Measurements from ENCODE around the gene RPL41.
"Not testable (repeated sequence)": the region's sequence is repeated elsewhere in the genome, so short reads cannot be mapped to it uniquely, and the experiment has no call there.

Gene RPL41

GRCh38 chr12:56116267-56117081 is at the start of gene RPL41:
Gene RPL41, plus strand, starts transcription at chr12:56116633.
- Mint-ChIP-seq H3K4me1 (ENCODE audit: low read depth) (peaks cover 28% of the 10 kb centered on the region), H3K27ac (peak within 1 kb of the TSS; percentile 100), H3K36me3 (ENCODE audit: low read depth) (peaks cover 51% of the 10 kb centered on the region), H3K27me3 (ENCODE audit: low read depth) (no peaks in the 10 kb centered on the region), H3K4me3 (peak within 1 kb of the TSS; percentile 99), H3K9me3 (no peaks in the 10 kb centered on the region)
- DNase-seq (ENCODE audit: low spot score): peak; percentile 92

- Mint-ChIP-seq H3K27ac (no peak overlapping the region), H3K36me3 (ENCODE audit: low read depth) (no peaks in the 10 kb centered on the region), H3K9me3 (no peaks in the 10 kb centered on the region), H3K27me3 (ENCODE audit: low read depth) (peaks cover 3% of the 10 kb centered on the region), H3K4me1 (ENCODE audit: low read depth) (peaks cover 4% of the 10 kb centered on the region), H3K4me3 (no peak overlapping the region)
- no peak for DNase-seq (ENCODE audit: low spot score)
These were observed 44.8 kb upstream of the RPL41 start for GRCh38 chr12:56071648-56072047.

GRCh38 chr12:56074396-56074795 is 42.0 kb upstream of the RPL41 start:
- H3K4me3 Mint-ChIP-seq: no peak overlapping the region
- H3K36me3 Mint-ChIP-seq (ENCODE audit: low read depth): no peaks in the 10 kb centered on the region
- no peak overlapping the region for H3K27ac Mint-ChIP-seq
- H3K27me3 Mint-ChIP-seq (ENCODE audit: low read depth): peaks cover 10% of the 10 kb centered on the region
- no peaks in the 10 kb centered on the region for H3K9me3 Mint-ChIP-seq
- peaks cover 7% of the 10 kb centered on the region for H3K4me1 Mint-ChIP-seq (ENCODE audit: low read depth)
- no peak for DNase-seq (ENCODE audit: low spot score)

DNA sequence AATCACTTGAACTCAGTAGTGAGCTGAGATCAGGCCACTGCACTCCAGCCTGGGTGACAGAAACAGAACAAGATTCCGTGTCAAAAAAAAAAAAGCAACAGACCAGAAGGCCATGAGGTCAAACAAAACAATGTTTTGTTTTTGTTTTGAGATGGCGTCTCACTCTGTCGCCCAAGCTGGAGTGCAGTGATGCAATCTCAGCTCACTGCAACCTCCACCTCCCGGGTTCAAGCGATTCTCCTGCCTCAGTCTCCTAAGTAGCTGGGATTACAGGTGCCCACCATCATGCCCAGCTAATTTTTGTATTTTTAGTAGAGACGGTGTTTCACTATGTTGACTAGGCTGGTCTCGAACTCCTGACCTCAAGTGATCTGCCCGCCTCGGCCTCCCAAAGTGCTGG is 38.5 kb upstream of the RPL41 start:
- not testable (repeated sequence) for DNase-seq (ENCODE audit: low spot score)

GRCh38 chr12:56078427-56078826 is 38.0 kb upstream of the RPL41 start:
- Mint-ChIP-seq H3K27ac (no peak overlapping the region), H3K4me3 (peak overlapping the region; percentile 80), H3K36me3 (ENCODE audit: low read depth) (no peaks in the 10 kb centered on the region), H3K9me3 (no peaks in the 10 kb centered on the region), H3K27me3 (ENCODE audit: low read depth) (peaks cover 35% of the 10 kb centered on the region), H3K4me1 (ENCODE audit: low read depth) (peaks cover 9% of the 10 kb centered on the region)
- no peak for DNase-seq (ENCODE audit: low spot score)

More for the DNA sequence above, 38.5 kb upstream of the RPL41 start:
- not testable (repeated sequence) for H3K4me1 Mint-ChIP-seq (ENCODE audit: low read depth); H3K9me3 Mint-ChIP-seq; H3K4me3 Mint-ChIP-seq; H3K27ac Mint-ChIP-seq; H3K36me3 Mint-ChIP-seq (ENCODE audit: low read depth)
- peaks cover 34% of the 10 kb centered on the region for H3K27me3 Mint-ChIP-seq (ENCODE audit: low read depth)

- no peaks in the 10 kb centered on the region for H3K9me3 Mint-ChIP-seq
- DNase-seq (ENCODE audit: low spot score): peak; percentile 47
- no peaks in the 10 kb centered on the region for H3K36me3 Mint-ChIP-seq (ENCODE audit: low read depth)
- H3K4me1 Mint-ChIP-seq (ENCODE audit: low read depth): peaks cover 9% of the 10 kb centered on the region
- no peak overlapping the region for H3K27ac Mint-ChIP-seq
- H3K4me3 Mint-ChIP-seq: peak overlapping the region; percentile 80
- H3K27me3 Mint-ChIP-seq (ENCODE audit: low read depth): peaks cover 42% of the 10 kb centered on the region
These were observed 37.3 kb upstream of the RPL41 start for GRCh38 chr12:56078931-56079722.

DNA sequence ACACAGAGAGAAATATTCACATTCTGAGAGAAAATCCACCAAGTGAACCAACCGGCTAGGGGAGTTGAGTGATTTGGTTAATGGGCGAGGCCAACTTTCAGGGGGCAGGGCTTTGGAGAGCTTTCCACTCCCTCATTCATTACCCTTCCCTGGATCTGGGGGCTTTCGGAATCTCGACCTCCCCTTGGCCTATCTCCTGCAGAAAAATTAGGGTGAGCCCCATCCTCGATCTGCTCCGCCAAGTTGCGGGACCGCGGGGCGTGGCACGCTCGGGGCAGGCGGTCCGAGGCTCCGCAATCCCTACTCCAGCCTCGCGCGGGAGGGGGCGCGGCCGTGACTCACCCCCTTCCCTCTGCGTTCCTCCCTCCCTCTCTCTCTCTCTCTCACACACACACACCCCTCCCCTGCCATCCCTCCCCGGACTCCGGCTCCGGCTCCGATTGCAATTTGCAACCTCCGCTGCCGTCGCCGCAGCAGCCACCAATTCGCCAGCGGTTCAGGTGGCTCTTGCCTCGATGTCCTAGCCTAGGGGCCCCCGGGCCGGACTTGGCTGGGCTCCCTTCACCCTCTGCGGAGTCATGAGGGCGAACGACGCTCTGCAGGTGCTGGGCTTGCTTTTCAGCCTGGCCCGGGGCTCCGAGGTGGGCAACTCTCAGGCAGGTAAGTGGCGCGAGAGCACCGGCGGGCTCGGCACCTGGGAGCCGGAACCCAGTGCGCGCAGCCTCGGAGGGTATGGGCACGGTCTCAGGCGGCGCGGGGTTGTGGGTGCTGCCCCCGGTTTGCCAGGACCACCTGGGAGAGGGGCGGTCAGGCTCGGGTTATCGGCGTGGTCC is 36.5 kb upstream of the RPL41 start, which contains the start of gene ERBB3:
Gene ERBB3 (plus strand): TSS at position 443 of the 833 bp plus-strand sequence. CDS start 136 bp downstream, at position 579.
- DNase-seq (ENCODE audit: low spot score): peak; percentile 71
- Mint-ChIP-seq H3K9me3 (no peaks in the 10 kb centered on the region), H3K27me3 (ENCODE audit: low read depth) (peaks cover 43% of the 10 kb centered on the region), H3K36me3 (ENCODE audit: low read depth) (no peaks in the 10 kb centered on the region), H3K4me3 (peak within 1 kb of the TSS; percentile 80), H3K27ac (no peak within 1 kb of the TSS), H3K4me1 (ENCODE audit: low read depth) (peaks cover 9% of the 10 kb centered on the region)

DNA sequence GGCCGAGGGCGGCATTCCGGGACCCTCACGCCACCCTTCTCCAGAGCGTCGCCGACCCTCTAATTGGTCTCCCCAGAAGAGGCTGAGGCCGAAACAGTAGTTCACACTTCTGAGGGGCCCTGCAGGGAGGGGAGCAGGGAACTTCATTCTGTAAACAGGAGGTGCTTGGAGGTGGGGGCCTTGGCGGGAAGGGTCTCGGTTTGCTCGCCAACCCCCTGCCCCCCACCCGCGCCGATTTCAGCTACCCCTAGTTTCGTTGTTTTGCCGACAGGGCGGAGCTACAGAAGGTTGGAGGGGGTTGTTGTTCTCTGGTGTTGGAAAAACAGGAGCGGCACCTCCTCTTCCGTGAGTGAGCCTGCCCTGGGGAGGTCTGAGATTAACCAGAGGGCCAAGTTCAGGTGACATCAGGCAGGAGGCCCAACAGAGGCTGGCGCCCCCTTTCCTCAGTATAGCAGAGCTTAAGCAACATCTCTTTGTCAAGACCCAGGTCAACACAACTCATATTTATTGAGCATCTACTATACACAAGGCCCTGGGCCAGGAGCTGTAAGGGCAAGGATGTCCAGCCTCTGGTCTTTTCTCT is 35.8 kb upstream of the RPL41 start:
- H3K36me3 Mint-ChIP-seq (ENCODE audit: low read depth): no peaks in the 10 kb centered on the region
- H3K27ac Mint-ChIP-seq: no peak overlapping the region
- H3K4me3 Mint-ChIP-seq: peak overlapping the region; percentile 80
- H3K27me3 Mint-ChIP-seq (ENCODE audit: low read depth): peaks cover 43% of the 10 kb centered on the region
- no peak for DNase-seq (ENCODE audit: low spot score)
- peaks cover 10% of the 10 kb centered on the region for H3K4me1 Mint-ChIP-seq (ENCODE audit: low read depth)
- H3K9me3 Mint-ChIP-seq: no peaks in the 10 kb centered on the region

- no peaks in the 10 kb centered on the region for H3K9me3 Mint-ChIP-seq
- no peaks in the 10 kb centered on the region for H3K36me3 Mint-ChIP-seq (ENCODE audit: low read depth)
- no peak overlapping the region for H3K27ac Mint-ChIP-seq
- peaks cover 10% of the 10 kb centered on the region for H3K4me1 Mint-ChIP-seq (ENCODE audit: low read depth)
- no peak for DNase-seq (ENCODE audit: low spot score)
- H3K27me3 Mint-ChIP-seq (ENCODE audit: low read depth): peaks cover 43% of the 10 kb centered on the region
- H3K4me3 Mint-ChIP-seq: peak overlapping the region; percentile 80
These were observed 34.8 kb upstream of the RPL41 start for GRCh38 chr12:56081393-56082347.

DNA sequence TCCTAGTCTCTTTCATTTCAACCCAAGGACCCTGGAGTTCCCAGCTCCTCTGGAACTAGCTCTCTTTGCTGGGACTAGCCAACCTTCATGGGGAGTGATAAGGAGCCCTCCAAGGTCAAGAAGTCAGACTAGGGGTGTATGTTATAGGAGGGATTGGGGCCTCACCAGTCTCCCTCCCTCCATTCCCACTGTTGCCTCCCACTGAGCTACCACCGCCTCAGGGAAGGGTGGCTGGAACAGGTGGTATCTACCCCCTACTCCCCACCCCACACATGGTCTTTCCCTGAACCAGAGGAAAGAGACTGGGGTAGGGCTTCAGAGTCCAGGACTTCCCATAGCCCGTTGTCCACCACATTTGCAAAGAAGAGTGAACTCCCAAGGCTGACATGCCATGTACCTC is 34.1 kb upstream of the RPL41 start:
- peaks cover 43% of the 10 kb centered on the region for H3K27me3 Mint-ChIP-seq (ENCODE audit: low read depth)
- H3K9me3 Mint-ChIP-seq: no peaks in the 10 kb centered on the region
- no peak for DNase-seq (ENCODE audit: low spot score)
- H3K36me3 Mint-ChIP-seq (ENCODE audit: low read depth): no peaks in the 10 kb centered on the region
- H3K4me3 Mint-ChIP-seq: no peak overlapping the region
- H3K27ac Mint-ChIP-seq: no peak overlapping the region
- H3K4me1 Mint-ChIP-seq (ENCODE audit: low read depth): peaks cover 10% of the 10 kb centered on the region

DNA sequence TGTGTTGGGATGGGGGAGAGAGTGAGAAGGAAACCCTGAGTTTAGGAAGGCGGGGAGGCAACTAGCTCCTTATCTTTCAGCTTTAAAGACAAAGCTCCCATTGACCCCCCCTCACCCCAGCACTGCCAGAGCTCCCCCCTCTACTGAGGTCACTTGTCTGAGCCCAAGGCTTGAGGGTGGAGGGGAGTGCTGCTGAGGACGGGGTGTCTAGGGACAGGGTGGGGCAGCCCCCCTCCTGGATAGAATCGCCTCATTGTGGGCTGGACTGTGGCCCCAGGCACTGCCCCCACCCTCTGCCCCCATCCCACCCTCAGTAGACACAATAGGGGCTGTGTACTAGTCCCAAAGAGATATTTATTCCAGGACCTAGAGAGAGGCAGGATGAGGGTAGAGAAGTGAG is 33.5 kb upstream of the RPL41 start:
- no peaks in the 10 kb centered on the region for H3K9me3 Mint-ChIP-seq
- no peak for DNase-seq (ENCODE audit: low spot score)
- peaks cover 43% of the 10 kb centered on the region for H3K27me3 Mint-ChIP-seq (ENCODE audit: low read depth)
- no peak overlapping the region for H3K27ac Mint-ChIP-seq
- H3K4me1 Mint-ChIP-seq (ENCODE audit: low read depth): peaks cover 10% of the 10 kb centered on the region
- no peak overlapping the region for H3K4me3 Mint-ChIP-seq
- H3K36me3 Mint-ChIP-seq (ENCODE audit: low read depth): no peaks in the 10 kb centered on the region

GRCh38 chr12:56084958-56085543 is 31.4 kb upstream of the RPL41 start:
- no peaks in the 10 kb centered on the region for H3K9me3 Mint-ChIP-seq
- H3K4me3 Mint-ChIP-seq: no peak overlapping the region
- peaks cover 8% of the 10 kb centered on the region for H3K4me1 Mint-ChIP-seq (ENCODE audit: low read depth)
- peak; percentile 22 for DNase-seq (ENCODE audit: low spot score)
- H3K27ac Mint-ChIP-seq: no peak overlapping the region
- H3K27me3 Mint-ChIP-seq (ENCODE audit: low read depth): peaks cover 35% of the 10 kb centered on the region
- no peaks in the 10 kb centered on the region for H3K36me3 Mint-ChIP-seq (ENCODE audit: low read depth)
